K562 (cell line): ENCODE data around the gene SPAG7. TPM values are rescaled to one million over a fixed set of nuclear protein-coding genes. Genes with fewer than 3 reads are reported as not detected.

ENCODE experiments used
- GTF2F1 ChIP-seq: IDR thresholded peaks from 2 replicates; pipeline ENCODE4 v1.6.1; 2011; ENCODE audit warnings: low read depth, low read length, improper control_type of control experiment
- MAFG ChIP-seq: fragments of 450-650 bp; conservative IDR thresholded peaks from 2 replicates; pipeline ENCODE4 v1.6.1; 2016; ENCODE audit warnings: missing genetic modification characterization, missing compliant biosample characterization
- MCM7 ChIP-seq, 2 experiments: fragments of 450-650 bp; IDR thresholded peaks; 2 replicates each; pipeline ENCODE4 v1.6.1; 2016 to 2018
- PHF21A ChIP-seq: fragments of 450-650 bp; IDR thresholded peaks from 2 replicates; pipeline ENCODE4 v1.6.1; 2017; ENCODE audit warnings: low read depth, borderline replicate concordance
- SNRNP70 ChIP-seq: fragments of 200-400 bp; formaldehyde crosslinking; optimal IDR thresholded peaks from 2 replicates; pipeline ENCODE3; 2017; ENCODE audit warnings: low read depth, low read length
- SP1 ChIP-seq: sonication (generic); formaldehyde crosslinking; IDR thresholded peaks from 2 replicates; pipeline ENCODE4 v1.8.1; 2022; ENCODE audit warnings: mild to moderate bottlenecking, missing genetic modification reagents
- TCF3 ChIP-seq: sonication (generic); formaldehyde crosslinking; IDR thresholded peaks from 2 replicates; pipeline ENCODE4 v1.4.0; 2020; ENCODE audit warnings: mild to moderate bottlenecking, missing genetic modification reagents
- ZBED1 ChIP-seq: IDR thresholded peaks from 2 replicates; pipeline ENCODE4 v1.6.1; 2014
- ZFX ChIP-seq: sonication (generic); formaldehyde crosslinking; IDR thresholded peaks from 2 replicates; pipeline ENCODE4 v1.8.0; 2022; ENCODE audit warnings: mild to moderate bottlenecking, missing genetic modification reagents, moderate library complexity
- ZNF445 ChIP-seq: fragments of 250-450 bp; sonication (Bioruptor Pico); IDR thresholded peaks from 2 replicates; pipeline ENCODE4 v1.4.0; 2020; ENCODE audit warnings: low read depth, mild to moderate bottlenecking, moderate library complexity
- ZNF717 ChIP-seq: fragments of 250-450 bp; sonication (Bioruptor Pico); IDR thresholded peaks from 2 replicates; pipeline ENCODE4 v1.5.0; 2021
- polyA plus RNA-seq, 8 experiments: library from polyadenylated mRNA; depleted of rRNA in 4 of 8; stranded (reverse) in 5 of 8; unstranded in 3 of 8; fragments of >200 nt; fragmentation: Nextera tagmentation in 2 of 8; fragmentation: Illumina TruSeq in 1 of 8; extraction: Ambion mirVana in 2 of 8; extraction: Trizol in 1 of 8; gene quantifications; 2 replicates each; pipeline versions ENCODE4 v1.2.1 to v1.2.3, GENCODE V29; 2011 to 2014; ENCODE audit warnings: inconsistent platforms in 1 of 8, missing spikeins in 1 of 8
- total RNA-seq, 7 experiments: library from RNA; depleted of rRNA in 6 of 7; stranded (reverse); fragments of >200 nt in 6 of 7; fragmentation: Illumina TruSeq in 2 of 7; extraction: Trizol in 2 of 7; gene quantifications; 2 replicates each; pipeline versions ENCODE4 v1.2.1 to v1.2.3, GENCODE V29; 2011 to 2021; ENCODE audit warnings: low replicate concordance in 1 of 7
- TF ChIP-seq, protein P1 (sequence below): fragments of 250-450 bp; sonication (Bioruptor Pico); IDR thresholded peaks from 2 replicates; pipeline ENCODE4 v1.8.0; 2022; ENCODE audit warnings: moderate library complexity, mild to moderate bottlenecking, inconsistent platforms
- TF ChIP-seq, protein P2 (sequence below): sonication (generic); formaldehyde crosslinking; IDR thresholded peaks from 2 replicates; pipeline ENCODE4 v1.8.0; 2023; ENCODE audit warnings: mild to moderate bottlenecking, missing genetic modification reagents
- TF ChIP-seq, protein P3 (sequence below): fragments of 250-450 bp; sonication (Bioruptor Pico); IDR thresholded peaks from 2 replicates; pipeline ENCODE4 v1.8.0; 2021; ENCODE audit warnings: moderate library complexity, mild to moderate bottlenecking, inconsistent platforms
- TF ChIP-seq, protein P4 (sequence below): fragments of 250-450 bp; sonication (Bioruptor Pico); IDR thresholded peaks from 2 replicates; pipeline ENCODE4 v1.4.0; 2020; ENCODE audit warnings: mild to moderate bottlenecking, moderate library complexity, borderline replicate concordance
- TF ChIP-seq, protein P5 (sequence below): sonication (generic); formaldehyde crosslinking; IDR thresholded peaks from 2 replicates; pipeline ENCODE4 v1.8.0; 2022; ENCODE audit warnings: missing genetic modification reagents, mild to moderate bottlenecking, borderline replicate concordance
- TF ChIP-seq, protein P6 (sequence below): fragments of 250-450 bp; sonication (Bioruptor Pico); IDR thresholded peaks from 2 replicates; pipeline ENCODE4 v1.8.0; 2021; ENCODE audit warnings: borderline replicate concordance, mild to moderate bottlenecking, moderate library complexity; ENCODE audit not compliant: poor library complexity, severe bottlenecking
- TF ChIP-seq, protein P7 (sequence below): fragments of 450-650 bp; conservative IDR thresholded peaks from 2 replicates; pipeline ENCODE4 v1.6.1; 2016; ENCODE audit warnings: missing genetic modification characterization, low read depth, mild to moderate bottlenecking, control low read depth, missing compliant biosample characterization

SPAG7 gene
- total and polyA plus RNA-seq, 9 of the 15 experiments (the other 6 are each of a cell fraction or from before 2014, with no cell fraction given): 5.6 to 53.5 (median 36.3) TPM

DNA sequence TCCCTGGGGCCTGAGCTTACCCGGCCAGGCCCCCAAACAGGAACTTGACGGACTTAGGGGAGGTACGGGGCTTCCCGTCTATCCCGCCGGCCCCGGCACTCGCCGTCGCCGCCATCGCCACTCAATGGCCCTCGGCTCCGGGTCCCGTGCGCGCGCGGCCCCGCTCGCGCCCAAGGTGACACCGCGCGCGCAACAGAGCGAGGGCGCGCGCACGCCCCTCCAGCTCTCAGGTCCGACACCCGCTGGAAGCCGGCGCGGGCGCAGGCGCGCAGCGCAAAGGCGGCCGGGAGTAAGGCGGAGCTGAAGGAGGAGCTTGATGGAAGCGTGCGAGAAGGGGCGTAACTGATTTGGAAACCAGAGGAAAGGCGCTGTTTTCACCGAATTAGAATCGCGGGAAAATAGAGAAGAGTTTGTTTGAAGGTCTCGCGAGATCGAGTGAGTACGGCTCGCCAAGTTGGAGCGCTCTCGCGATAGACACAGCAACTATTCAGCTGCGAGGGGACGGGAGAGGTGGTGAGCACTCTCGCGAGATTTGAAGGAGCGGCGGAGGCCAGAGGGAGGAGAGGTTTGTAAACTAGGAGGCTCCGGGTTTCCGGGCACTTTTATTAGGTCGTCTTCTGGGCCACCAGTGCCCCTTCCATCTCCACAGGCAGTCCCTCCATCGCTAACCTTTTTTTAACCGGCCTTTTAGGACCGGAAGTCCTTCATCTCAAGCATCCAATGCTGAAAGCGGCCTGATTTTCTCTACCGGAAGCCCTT lies 27.6 kb downstream of the SPAG7 start, which contains the start of the genes RNF167 and SLC25A11 (continued):
- TF ChIP-seq, protein P1, sequence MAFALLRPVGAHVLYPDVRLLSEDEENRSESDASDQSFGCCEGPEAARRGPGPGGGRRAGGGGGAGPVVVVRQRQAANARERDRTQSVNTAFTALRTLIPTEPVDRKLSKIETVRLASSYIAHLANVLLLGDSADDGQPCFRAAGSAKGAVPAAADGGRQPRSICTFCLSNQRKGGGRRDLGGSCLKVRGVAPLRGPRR (CRISPR knock-in tag): no peak
- 0 out of 2 replicates have a peak, but pooled peaks have one; percentile 14 for TF ChIP-seq ZBED1
- TF ChIP-seq ZNF445: no peak
- TF ChIP-seq GTF2F1: peak; percentile 54; the same call in 1 of the 2 replicates
- TF ChIP-seq SP1: peak; percentile 45; the same call in 1 of the 2 replicates
- TF ChIP-seq, protein P2, sequence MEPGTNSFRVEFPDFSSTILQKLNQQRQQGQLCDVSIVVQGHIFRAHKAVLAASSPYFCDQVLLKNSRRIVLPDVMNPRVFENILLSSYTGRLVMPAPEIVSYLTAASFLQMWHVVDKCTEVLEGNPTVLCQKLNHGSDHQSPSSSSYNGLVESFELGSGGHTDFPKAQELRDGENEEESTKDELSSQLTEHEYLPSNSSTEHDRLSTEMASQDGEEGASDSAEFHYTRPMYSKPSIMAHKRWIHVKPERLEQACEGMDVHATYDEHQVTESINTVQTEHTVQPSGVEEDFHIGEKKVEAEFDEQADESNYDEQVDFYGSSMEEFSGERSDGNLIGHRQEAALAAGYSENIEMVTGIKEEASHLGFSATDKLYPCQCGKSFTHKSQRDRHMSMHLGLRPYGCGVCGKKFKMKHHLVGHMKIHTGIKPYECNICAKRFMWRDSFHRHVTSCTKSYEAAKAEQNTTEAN (CRISPR knock-in tag): no peak
- TF ChIP-seq SNRNP70: no peak
- no peak for TF ChIP-seq MCM7 (IDR thresholded peaks at IDR 0.05)
- TF ChIP-seq, protein P3, sequence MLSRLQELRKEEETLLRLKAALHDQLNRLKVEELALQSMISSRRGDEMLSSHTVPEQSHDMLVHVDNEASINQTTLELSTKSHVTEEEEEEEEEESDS: no peak
- TF ChIP-seq PHF21A: no peak
- TF ChIP-seq, protein P4, sequence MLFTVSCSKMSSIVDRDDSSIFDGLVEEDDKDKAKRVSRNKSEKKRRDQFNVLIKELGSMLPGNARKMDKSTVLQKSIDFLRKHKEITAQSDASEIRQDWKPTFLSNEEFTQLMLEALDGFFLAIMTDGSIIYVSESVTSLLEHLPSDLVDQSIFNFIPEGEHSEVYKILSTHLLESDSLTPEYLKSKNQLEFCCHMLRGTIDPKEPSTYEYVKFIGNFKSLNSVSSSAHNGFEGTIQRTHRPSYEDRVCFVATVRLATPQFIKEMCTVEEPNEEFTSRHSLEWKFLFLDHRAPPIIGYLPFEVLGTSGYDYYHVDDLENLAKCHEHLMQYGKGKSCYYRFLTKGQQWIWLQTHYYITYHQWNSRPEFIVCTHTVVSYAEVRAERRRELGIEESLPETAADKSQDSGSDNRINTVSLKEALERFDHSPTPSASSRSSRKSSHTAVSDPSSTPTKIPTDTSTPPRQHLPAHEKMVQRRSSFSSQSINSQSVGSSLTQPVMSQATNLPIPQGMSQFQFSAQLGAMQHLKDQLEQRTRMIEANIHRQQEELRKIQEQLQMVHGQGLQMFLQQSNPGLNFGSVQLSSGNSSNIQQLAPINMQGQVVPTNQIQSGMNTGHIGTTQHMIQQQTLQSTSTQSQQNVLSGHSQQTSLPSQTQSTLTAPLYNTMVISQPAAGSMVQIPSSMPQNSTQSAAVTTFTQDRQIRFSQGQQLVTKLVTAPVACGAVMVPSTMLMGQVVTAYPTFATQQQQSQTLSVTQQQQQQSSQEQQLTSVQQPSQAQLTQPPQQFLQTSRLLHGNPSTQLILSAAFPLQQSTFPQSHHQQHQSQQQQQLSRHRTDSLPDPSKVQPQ (CRISPR knock-in tag): no peak
- TF ChIP-seq, protein P5, sequence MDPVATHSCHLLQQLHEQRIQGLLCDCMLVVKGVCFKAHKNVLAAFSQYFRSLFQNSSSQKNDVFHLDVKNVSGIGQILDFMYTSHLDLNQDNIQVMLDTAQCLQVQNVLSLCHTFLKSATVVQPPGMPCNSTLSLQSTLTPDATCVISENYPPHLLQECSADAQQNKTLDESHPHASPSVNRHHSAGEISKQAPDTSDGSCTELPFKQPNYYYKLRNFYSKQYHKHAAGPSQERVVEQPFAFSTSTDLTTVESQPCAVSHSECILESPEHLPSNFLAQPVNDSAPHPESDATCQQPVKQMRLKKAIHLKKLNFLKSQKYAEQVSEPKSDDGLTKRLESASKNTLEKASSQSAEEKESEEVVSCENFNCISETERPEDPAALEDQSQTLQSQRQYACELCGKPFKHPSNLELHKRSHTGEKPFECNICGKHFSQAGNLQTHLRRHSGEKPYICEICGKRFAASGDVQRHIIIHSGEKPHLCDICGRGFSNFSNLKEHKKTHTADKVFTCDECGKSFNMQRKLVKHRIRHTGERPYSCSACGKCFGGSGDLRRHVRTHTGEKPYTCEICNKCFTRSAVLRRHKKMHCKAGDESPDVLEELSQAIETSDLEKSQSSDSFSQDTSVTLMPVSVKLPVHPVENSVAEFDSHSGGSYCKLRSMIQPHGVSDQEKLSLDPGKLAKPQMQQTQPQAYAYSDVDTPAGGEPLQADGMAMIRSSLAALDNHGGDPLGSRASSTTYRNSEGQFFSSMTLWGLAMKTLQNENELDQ (CRISPR knock-in tag): no peak
- TF ChIP-seq MAFG: no peak
- peak; percentile 72 for TF ChIP-seq ZFX
- TF ChIP-seq ZNF717: no peak
- TF ChIP-seq, protein P6, sequence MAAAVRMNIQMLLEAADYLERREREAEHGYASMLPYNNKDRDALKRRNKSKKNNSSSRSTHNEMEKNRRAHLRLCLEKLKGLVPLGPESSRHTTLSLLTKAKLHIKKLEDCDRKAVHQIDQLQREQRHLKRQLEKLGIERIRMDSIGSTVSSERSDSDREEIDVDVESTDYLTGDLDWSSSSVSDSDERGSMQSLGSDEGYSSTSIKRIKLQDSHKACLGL: no peak
- no peak for TF ChIP-seq TCF3 (CRISPR knock-in tag)
- TF ChIP-seq, protein P7, sequence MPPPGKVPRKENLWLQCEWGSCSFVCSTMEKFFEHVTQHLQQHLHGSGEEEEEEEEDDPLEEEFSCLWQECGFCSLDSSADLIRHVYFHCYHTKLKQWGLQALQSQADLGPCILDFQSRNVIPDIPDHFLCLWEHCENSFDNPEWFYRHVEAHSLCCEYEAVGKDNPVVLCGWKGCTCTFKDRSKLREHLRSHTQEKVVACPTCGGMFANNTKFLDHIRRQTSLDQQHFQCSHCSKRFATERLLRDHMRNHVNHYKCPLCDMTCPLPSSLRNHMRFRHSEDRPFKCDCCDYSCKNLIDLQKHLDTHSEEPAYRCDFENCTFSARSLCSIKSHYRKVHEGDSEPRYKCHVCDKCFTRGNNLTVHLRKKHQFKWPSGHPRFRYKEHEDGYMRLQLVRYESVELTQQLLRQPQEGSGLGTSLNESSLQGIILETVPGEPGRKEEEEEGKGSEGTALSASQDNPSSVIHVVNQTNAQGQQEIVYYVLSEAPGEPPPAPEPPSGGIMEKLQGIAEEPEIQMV (tag): no peak
